HS-5 (cell line): Measurements from ENCODE around the gene HTT.
A peak's percentile ranks its signal among the peaks of the same experiment; 100 is the strongest.
"Not testable (repeated sequence)": the region's sequence is repeated elsewhere in the genome, so short reads cannot be mapped to it uniquely, and the experiment has no call there.

Experiments used
- DNase-seq: peaks from one replicate; pipeline ENCODE4 v3.0.0-alpha.2; 2012; ENCODE audit warnings: low read depth

Gene HTT

DNA sequence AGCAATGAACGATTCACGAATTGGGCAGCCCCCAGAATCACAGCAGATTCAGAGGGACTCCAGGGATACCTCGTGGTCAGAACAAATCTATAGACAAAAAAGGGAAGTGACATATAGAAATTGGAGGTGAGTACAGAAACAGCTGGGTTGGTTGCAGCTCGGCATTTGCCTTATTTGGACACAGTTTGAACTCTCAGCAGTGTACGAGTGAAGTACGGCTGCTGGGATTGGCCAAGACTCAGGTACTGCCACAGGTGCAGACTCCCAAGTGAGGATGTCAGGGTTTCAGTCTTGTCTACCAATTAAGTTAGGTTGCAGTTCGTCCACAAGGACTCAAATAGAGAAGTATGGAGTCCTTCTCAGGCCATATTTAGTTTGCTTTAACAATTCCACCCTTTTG is 28.3 kb upstream of the HTT start:
- DNase-seq = no peak

DNA sequence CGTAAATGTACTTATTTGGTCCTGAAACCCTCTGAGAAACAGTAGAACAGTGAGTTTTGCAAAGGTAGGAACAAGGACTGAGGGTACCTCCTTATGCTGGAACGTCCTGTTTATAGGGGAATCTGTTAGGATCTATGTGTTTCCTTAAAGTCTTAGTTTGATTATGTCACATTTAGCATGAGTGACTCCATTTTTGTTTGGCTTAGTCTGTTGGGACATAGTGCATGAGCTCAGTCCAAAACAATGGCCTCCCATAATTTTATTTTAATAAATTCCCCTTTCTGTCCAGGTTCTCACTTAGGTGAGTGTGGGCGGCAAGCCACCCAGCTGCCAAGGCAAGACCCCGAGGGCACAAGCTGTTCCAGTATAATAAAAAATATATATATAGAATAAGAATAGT is 27.9 kb upstream of the HTT start:
- DNase-seq = no peak

DNA sequence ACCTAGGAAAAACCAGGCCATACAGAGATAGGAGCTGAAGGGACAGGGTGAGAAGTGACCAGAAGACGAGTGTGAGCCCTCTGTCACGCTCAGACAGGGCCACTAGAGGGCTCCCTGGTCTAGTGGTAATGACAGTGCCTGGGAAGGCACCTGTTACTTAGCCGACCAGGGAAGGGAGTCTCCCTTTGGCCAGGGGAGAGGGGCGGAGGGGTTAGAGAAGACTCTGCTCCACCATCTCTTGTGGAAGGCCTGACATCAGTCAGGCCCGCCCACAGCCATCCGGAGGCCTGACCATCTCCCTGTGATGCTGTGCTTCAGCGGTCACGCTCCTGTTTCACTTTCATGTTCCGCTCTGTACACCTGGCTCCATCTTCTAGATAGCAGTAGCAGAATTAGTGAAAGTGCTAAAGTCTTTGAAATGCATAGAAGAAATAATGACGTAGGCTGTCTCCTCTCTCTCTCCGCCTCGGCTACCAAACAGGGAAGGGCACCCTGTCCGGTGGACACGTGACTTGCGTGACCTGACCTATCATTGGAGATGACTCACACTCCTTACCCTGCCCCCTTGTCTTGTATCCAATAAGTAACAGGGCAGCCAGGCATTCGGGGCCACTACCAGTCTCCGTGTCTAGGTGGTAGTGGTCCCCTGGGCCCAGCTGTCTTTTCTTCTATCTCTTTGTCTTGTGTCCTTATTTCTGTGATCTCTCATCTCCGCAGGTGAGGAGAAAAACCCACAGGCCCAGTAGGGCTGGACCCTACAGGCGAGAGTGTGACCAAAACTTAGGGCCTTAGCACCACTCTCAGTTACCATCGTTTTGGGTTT is 26.8 kb upstream of the HTT start:
- no peak for DNase-seq

DNA sequence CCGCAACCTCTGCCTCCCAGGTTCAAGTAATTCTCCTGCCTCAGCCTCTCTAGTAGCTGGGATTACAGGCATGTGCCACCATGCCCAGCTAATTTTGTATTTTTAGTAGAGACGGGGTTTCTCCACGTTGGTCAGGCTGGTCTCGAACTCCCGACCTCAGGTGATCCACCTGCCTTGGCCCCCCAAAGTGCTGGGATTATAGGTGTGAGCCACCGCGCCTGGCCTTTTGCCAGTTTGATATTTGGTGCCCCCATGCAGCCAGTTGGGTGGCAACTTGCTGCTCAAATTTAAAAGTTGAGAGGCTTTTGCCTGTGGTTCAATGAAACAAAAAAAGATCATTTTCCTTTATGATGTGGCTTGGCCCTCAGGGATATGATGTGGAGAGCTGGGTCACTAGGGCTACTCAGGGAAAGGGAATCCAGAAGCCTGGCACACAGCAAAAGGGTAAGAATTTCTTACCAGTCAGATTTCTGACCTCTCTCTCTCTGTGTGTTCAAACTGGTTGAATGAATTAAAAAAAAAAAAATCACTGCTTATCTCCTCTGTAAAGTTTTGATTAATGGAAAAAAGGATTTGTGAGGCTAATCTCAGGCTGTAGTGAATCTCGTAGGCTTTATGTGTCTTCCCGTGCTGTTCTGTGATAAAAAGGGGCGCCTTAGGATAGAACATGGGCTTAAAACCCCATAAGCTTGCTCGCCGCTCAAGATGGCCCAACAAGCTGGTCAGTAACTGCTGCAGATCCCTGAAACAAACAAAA is 23.2 kb upstream of the HTT start:
- not testable (repeated sequence) for DNase-seq

DNA sequence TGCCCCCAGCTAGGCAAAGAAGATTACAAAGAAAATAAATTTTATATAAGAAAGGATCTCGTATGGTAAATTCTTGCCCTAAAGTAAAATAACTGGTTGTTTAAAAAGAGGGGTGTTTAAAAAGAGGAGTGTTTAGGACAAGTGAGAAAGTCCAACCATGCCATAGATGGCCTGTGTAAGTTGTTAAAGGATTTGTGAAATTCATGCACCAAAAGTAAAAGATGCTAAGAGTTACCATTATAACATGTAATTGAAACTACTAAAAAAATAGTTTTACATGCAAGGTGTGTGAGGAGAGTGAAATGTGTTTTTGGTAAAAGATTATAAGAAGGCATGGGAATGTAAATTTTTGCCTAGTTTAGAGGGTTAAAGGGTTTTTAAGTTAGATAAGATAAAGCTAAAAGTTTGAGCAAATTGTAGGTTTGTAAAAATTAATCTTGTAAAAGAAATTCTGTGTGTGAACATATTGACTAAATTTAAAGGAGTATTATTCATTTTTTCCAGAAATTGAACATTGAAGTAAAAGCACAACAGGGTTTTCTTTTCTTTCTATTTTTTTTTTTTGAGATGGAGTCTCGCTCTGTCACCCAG is 20.2 kb upstream of the HTT start:
- DNase-seq = no peak

DNA sequence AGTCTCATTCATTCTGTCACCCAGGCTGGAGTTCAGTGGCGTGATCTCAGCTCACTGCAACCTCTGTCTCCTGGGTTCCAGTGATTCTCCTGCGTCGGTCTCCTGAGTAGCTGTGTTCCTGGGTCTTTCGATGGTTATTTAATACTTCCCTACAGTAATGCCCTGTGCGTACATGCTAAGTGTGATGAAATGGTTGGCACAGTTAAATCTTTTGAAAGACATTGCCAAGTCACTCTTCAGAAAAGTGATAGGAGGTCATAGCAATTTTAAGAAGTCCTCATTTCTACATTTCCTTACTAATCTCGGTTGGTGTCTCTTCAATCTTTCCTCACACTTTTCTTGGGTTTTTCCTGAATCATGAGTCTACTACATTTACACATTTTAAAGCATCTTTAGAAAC is 14.5 kb upstream of the HTT start:
- DNase-seq = no peak

DNA sequence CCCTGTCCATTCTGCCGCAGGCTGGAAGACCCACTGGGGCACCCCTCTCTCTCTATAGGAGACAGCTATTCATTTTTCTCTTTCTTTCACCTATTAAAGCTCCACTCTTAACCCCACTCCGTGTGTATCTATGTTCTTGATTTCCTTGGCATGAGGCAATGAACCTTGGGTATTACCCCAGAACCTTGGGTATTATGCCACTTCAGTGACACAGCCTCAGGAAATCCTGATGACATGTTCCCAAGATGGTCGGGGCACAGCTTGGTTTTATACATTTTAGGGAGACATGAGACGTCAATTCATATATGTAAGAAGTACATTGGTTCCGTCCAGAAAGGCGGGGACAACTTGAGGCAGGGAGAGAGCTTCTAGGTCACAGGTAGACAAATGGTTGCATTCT is 13.5 kb upstream of the HTT start:
- no peak for DNase-seq

DNA sequence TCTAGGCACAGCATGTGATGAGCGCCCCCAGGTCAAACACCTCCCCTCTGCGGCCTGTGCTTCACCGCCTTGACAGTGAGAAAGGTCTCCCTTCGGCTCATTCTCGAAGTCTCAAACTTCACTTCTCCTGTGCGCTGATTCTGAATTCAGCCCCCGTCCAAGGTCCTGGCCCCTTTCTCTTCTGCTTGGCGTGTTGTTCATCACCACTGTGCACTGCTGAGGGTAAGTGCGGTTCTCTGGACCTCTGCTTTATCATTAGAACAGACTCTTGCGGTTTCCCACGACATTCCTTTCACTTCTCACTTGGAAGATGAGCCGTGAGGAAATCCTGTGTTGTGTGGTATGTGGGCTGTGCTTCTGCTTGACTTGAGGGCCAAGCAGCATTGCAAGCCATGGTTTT is 12.0 kb upstream of the HTT start:
- no peak for DNase-seq

DNA sequence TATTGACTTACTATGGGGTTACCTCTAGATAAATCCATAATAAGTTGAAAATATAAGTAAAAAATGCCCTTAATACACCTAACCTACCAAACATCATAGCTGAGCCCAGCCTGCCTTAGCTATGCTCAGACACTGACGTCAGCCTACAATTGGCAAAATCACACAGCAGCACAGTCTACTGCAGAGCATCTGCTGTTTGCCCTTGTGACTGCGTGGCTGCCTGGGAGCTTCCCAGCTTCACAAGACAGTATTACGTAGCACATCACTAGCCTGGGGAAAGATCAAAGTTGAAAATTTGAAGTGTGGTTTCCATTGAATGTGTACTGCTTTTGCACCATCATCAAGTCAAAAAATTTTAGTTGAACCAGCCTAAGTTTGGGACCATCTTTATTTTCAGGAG is 8.9 kb upstream of the HTT start:
- no peak for DNase-seq

DNA sequence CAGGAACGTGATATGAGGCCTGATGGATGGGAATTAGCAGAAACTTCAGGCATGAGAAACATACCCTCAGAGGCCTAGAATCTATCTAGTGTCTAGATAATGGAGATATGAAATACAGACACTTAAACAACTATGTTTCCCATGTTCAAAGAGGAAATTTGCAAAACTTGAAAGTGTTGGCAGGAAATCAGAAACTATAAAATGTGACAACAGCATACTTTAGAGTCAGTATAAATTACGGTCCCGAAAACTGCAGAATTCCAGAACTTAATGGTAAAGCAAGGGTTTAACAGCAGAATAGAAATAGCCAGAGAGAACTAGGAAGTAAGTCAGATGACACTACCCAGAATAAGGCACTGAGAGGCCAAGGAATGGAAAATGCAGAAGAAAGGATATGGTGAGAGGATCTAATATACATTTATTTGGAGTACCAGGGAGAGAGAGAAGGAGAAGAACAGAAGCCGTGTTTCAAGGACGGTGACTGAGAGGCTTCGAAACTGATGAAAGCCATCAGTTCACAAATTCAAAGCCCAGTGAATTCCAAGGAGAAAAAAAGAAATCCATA is 7.6 kb upstream of the HTT start:
- no peak for DNase-seq

DNA sequence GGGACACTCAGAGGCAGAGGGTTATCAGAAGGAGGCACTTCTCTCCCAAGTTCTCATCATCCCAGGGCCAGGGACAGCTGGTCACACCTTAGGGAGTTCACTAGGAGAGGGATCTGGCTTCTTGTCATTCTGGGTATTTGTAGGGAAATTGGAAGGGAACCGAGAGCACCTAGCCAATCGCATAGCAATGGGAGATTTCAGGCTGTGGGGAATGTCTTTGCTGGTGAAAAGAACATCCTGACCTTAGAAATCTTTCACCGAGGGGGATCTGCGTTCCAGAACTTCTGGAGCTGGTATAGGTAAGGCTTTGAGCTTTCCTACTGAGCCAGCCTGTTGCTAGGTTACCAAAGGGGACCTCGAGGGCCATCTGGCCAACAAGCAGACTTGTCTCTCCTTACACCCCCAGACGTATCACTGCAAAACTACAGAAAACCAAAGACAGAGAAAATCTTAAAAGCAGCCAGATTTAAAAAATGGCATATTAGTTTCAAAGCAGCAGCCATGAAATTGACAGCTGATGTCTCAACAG is 6.9 kb upstream of the HTT start:
- DNase-seq = no peak

DNA sequence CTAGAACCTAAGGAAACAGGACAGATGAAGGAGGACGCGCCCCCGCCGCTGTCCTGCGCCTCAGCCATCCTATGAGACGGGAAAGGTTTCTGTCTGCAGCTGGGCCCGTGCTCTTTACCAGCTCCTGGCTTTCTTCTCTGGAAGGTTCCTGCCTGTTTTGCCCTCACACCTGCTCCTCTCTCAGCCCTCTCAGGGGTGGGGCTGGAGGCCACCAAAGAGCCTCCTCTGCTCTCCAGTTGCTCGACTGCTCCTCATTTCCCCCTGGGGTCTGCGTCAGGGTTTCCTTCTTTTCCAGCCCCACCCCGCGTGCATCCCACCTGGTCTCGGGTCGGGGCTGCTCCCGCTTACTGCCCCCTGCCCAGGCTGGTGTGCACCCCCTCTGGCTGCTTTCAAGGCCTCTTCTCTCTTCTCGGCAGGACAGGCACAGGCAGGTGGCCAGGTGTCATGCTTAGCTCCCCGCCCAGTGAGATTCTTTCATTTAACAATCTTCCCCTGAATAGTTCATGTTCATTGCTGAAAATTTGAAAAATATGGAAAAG is 4.8 kb upstream of the HTT start:
- no peak for DNase-seq

DNA sequence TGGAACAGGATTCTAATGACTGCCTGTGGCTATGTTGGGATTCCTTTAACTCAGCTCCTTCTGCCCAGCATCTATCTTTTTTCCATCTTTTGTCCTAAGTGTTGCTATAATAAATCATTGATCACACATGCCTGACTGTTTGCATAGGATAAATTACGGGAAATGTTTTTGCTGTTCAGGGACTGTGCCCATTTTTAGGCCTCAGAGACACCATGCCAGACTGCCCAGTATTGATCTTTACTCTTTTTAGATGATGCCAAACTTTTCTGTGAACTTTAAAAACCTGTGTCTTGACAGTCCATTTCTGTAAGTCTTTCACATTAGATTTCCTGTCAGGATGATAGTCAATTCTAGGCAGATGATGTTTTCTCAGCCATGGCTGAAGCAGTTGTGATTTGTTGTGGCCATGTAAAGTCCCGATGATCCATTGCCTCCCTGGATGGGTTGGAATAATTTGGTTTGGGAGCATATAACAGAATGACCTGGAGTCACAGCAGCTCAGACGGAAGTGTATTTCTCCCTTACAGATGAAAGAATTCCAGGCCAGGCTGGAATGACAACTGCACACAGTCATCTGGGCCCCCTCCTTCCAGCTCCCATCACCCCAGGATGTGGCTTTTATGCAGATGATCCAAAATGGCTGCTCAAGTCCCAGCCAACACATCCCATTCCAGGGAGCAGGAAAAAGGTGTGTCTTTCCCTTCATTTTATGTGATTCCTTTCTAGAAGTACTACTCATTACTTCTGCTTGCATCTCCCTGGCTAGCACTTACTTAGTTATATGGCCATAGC is 3.6 kb upstream of the HTT start:
- no peak for DNase-seq

DNA sequence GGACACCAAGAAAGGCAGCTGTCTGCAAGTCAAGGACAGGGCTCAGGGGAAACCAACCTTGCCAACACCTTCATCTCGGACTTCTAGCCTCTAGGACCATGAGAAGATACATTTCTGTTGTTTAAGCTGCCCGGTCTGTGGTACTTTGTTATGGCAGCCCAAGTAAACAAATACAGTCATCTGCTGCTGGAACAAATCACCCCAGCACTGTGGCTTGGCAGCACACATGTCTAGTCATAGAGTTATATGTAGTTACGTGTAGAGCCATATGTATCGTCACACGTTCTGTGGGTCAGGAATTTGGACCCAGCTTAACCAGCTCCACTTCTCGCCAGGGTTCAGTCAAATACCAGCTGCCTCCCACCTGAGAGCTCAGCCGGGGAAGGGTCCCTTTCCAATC is 2.7 kb upstream of the HTT start:
- DNase-seq = no peak

DNA sequence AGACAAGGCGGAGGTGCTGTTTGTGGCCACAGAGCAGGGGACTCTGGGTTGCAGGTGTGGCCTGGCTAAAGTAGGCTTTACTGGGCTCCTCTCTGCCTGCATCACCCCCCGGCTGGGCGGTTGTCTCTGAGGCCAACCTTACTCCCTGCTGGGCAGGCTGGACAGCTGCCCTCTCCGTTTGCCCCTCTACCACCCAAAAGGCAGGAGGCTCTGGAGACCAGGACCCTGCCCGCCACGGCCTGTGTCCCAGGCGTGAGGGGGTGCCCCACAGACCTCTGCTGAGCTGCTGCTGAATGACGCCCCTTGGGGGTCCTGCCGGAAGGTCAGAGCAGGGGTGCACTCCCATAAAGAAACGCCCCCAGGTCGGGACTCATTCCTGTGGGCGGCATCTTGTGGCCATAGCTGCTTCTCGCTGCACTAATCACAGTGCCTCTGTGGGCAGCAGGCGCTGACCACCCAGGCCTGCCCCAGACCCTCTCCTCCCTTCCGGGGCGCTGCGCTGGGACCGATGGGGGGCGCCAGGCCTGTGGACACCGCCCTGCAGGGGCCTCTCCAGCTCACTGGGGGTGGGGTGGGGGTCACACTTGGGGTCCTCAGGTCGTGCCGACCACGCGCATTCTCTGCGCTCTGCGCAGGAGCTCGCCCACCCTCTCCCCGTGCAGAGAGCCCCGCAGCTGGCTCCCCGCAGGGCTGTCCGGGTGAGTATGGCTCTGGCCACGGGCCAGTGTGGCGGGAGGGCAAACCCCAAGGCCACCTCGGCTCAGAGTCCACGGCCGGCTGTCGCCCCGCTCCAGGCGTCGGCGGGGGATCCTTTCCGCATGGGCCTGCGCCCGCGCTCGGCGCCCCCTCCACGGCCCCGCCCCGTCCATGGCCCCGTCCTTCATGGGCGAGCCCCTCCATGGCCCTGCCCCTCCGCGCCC is 1.1 kb upstream of the HTT start:
- no peak for DNase-seq

DNA sequence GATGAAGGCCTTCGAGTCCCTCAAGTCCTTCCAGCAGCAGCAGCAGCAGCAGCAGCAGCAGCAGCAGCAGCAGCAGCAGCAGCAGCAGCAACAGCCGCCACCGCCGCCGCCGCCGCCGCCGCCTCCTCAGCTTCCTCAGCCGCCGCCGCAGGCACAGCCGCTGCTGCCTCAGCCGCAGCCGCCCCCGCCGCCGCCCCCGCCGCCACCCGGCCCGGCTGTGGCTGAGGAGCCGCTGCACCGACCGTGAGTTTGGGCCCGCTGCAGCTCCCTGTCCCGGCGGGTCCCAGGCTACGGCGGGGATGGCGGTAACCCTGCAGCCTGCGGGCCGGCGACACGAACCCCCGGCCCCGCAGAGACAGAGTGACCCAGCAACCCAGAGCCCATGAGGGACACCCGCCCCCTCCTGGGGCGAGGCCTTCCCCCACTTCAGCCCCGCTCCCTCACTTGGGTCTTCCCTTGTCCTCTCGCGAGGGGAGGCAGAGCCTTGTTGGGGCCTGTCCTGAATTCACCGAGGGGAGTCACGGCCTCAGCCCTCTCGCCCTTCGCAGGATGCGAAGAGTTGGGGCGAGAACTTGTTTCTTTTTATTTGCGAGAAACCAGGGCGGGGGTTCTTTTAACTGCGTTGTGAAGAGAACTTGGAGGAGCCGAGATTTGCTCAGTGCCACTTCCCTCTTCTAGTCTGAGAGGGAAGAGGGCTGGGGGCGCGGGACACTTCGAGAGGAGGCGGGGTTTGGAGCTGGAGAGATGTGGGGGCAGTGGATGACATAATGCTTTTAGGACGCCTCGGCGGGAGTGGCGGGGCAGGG is 568 bp downstream of the HTT start:
- DNase-seq = peak; percentile 24

DNA sequence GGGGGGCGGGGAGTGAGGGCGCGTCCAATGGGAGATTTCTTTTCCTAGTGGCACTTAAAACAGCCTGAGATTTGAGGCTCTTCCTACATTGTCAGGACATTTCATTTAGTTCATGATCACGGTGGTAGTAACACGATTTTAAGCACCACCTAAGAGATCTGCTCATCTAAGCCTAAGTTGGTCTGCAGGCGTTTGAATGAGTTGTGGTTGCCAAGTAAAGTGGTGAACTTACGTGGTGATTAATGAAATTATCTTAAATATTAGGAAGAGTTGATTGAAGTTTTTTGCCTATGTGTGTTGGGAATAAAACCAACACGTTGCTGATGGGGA is 1.1 kb downstream of the HTT start:
- DNase-seq = peak; percentile 6

DNA sequence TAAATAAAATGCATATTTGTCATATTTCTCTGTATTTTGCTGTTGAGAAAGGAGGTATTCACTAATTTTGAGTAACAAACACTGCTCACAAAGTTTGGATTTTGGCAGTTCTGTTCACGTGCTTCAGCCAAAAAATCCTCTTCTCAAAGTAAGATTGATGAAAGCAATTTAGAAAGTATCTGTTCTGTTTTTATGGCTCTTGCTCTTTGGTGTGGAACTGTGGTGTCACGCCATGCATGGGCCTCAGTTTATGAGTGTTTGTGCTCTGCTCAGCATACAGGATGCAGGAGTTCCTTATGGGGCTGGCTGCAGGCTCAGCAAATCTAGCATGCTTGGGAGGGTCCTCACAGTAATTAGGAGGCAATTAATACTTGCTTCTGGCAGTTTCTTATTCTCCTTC is 3.3 kb downstream of the HTT start:
- no peak for DNase-seq

DNA sequence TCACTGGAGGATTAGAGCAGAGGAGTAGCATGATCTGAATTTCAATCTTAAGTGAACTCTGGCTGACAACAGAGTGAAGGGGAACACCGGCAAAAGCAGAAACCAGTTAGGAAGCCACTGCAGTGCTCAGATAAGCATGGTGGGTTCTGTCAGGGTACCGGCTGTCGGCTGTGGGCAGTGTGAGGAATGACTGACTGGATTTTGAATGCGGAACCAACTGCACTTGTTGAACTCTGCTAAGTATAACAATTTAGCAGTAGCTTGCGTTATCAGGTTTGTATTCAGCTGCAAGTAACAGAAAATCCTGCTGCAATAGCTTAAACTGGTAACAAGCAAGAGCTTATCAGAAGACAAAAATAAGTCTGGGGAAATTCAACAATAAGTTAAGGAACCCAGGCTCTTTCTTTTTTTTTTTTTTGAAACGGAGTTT is 5.2 kb downstream of the HTT start:
- DNase-seq = no peak
